Neural crest cell (in vitro differentiated cells): ENCODE results near the gene KLKB1. TPM values are rescaled to one million over a fixed set of nuclear protein-coding genes. Genes with fewer than 3 reads are reported as not detected.

Experiments
- DNase-seq: peaks from one replicate; pipeline ENCODE4 v3.0.0; 2021; ENCODE audit warnings: low read depth, mixed read lengths, low spot score
- H3K27ac Mint-ChIP-seq: one replicate; pipeline ENCODE4 v1.8.0; 2021; ENCODE audit warnings: mild to moderate bottlenecking, mixed read lengths; ENCODE audit not compliant: unreplicated experiment
- H3K27me3 Mint-ChIP-seq: 2 replicates; pipeline ENCODE4 v1.8.0; 2021; ENCODE audit warnings: low read depth, mild to moderate bottlenecking, mixed read lengths
- H3K36me3 Mint-ChIP-seq: 2 replicates; pipeline ENCODE4 v1.8.0; 2021; ENCODE audit warnings: low read depth, mild to moderate bottlenecking, mixed read lengths
- H3K4me1 Mint-ChIP-seq: 2 replicates; pipeline ENCODE4 v1.8.0; 2021; ENCODE audit warnings: mixed read lengths
- H3K4me3 Mint-ChIP-seq: one replicate; pipeline ENCODE4 v1.8.0; 2021; ENCODE audit warnings: mild to moderate bottlenecking, mixed read lengths
- H3K9me3 Mint-ChIP-seq: 2 replicates; pipeline ENCODE4 v1.8.0; 2021; ENCODE audit warnings: mixed read lengths
- long read RNA-seq: library from polyadenylated mRNA; unstranded; transcript quantifications from one replicate; pipeline ENCODE4 v2.0.0, GENCODE V29; 2020
- total RNA-seq: library from RNA; stranded (reverse); gene quantifications from 2 replicates; pipeline ENCODE4 v1.2.1, GENCODE V29; 2021
- TF ChIP-seq, protein P1 (sequence below): fragments of 200-600 bp; sonication (generic); conservative IDR thresholded peaks from 2 replicates; pipeline ENCODE4 v1.5.0; 2021; ENCODE audit warnings: antibody characterized with exemption, mild to moderate bottlenecking

Gene KLKB1
- 0.36 and 0.49 TPM in 2 replicates for total RNA-seq
- long read RNA-seq: 0 reads

DNA sequence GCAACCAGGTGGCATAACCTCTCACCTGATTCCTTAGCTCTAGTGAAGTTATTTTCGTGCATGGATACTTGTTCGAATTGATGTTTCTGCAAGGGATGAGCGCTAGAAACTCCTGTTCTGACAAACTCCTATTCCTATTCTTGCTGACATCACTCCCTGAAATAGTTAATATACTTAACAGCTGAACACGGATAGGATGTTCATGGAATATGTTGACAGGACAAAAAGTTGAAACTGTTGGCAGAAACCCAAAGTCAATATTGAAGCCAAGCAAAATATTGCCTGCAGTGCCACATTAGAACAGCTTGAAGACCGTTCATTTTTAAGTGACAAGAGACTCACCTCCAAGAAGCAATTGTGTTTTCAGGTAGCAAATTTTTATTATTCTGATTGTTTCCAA, at the start of gene KLKB1:
KLKB1 (plus strand) TSS at position 287 of the 400 bp plus-strand sequence. CDS start 689 bp downstream, outside the sequence.
- no peak within 1 kb of the TSS for H3K27ac Mint-ChIP-seq
- no peak within 1 kb of the TSS for H3K4me3 Mint-ChIP-seq
- H3K36me3 Mint-ChIP-seq: peaks cover 19% of the 10 kb centered on the region
- no peaks in the 10 kb centered on the region for H3K27me3 Mint-ChIP-seq
- no peaks in the 10 kb centered on the region for H3K4me1 Mint-ChIP-seq
- no peak for DNase-seq
- TF ChIP-seq, protein P1, sequence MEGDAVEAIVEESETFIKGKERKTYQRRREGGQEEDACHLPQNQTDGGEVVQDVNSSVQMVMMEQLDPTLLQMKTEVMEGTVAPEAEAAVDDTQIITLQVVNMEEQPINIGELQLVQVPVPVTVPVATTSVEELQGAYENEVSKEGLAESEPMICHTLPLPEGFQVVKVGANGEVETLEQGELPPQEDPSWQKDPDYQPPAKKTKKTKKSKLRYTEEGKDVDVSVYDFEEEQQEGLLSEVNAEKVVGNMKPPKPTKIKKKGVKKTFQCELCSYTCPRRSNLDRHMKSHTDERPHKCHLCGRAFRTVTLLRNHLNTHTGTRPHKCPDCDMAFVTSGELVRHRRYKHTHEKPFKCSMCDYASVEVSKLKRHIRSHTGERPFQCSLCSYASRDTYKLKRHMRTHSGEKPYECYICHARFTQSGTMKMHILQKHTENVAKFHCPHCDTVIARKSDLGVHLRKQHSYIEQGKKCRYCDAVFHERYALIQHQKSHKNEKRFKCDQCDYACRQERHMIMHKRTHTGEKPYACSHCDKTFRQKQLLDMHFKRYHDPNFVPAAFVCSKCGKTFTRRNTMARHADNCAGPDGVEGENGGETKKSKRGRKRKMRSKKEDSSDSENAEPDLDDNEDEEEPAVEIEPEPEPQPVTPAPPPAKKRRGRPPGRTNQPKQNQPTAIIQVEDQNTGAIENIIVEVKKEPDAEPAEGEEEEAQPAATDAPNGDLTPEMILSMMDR: no peak
- peaks cover 14% of the 10 kb centered on the region for H3K9me3 Mint-ChIP-seq

DNA sequence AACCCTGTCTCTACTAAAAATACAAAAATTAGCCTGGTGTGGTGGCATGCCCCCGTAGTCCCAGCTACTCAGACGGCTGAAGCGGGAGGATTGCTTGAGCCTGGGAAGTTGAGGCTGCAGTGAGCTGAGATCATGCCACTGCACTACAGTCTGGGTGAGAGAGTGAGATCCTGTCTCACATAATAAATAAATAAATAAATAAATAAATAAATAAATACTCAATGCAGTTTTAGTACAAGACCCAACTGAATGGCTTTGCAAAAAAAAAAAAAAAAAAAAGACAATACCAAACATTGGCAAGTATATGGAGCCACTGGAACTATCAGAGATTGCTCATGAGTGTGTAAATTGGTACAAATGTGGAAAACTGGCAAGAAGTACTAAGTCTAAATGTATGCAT, 39.2 kb upstream of the KLKB1 start:
- no peak for DNase-seq
- no peaks in the 10 kb centered on the region for H3K27me3 Mint-ChIP-seq
- peaks cover 26% of the 10 kb centered on the region for H3K4me1 Mint-ChIP-seq
- H3K4me3 Mint-ChIP-seq: no peak overlapping the region
- H3K9me3 Mint-ChIP-seq: no peaks in the 10 kb centered on the region
- H3K27ac Mint-ChIP-seq: no peak overlapping the region
- TF ChIP-seq, protein P1: no peak
- H3K36me3 Mint-ChIP-seq: peaks cover 5% of the 10 kb centered on the region

DNA sequence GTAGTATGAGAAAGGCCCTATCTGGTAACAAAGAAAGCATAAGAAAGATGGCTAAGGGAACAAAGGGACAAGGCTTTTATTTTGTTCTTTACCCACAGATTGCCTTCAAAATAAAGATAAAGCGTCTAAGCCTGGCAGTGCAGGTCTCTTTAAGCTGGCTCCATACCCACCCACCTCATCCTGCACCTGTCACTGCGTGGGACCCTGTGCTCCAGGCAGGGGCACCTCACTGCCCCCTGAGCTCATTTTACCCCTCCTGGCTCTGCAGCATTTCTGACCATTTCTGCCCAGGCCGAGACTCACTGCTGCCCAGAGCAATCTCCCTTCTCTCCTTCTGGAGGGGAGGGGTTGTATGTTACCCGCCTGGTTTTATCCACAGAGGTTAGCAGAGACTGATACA, 37.7 kb upstream of the KLKB1 start:
- TF ChIP-seq, protein P1: no peak
- Mint-ChIP-seq H3K4me3 (peak overlapping the region; percentile 91), H3K27ac (no peak overlapping the region), H3K9me3 (no peaks in the 10 kb centered on the region), H3K27me3 (no peaks in the 10 kb centered on the region), H3K36me3 (peaks cover 5% of the 10 kb centered on the region), H3K4me1 (peaks cover 35% of the 10 kb centered on the region)
- no peak for DNase-seq

DNA sequence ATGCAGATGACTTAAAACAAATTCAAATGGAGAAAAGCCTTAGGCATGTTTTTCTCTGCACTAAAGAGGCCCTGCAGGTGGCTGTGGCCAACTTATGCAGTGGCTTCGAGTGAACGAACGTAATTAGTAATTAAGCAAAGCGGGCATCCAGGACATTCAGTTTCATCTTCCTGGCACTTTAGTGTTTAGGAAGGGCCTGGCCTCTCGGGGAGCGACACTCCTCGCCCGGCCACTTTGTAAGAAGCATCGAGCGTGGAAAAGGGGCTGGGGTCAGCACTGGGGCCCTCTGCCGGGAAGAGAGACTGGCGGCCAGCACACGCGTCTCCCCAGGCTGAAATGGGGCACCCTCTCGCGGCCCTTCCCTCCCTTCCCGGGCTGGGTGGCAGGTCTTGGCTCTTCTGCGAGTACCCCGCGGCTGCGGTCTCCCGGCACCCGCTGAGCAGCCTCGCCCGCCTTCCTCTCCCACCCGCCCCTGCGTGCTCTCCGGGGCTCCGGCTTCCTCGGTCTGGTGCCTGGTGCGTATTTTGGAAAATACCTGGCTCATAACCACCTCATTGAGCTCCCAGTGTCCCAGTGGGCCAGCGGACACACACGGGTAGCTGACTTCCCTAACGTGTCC, 36.6 kb upstream of the KLKB1 start:
- H3K27ac Mint-ChIP-seq: peak overlapping the region; percentile 62
- no peaks in the 10 kb centered on the region for H3K27me3 Mint-ChIP-seq
- no peaks in the 10 kb centered on the region for H3K9me3 Mint-ChIP-seq
- peak overlapping the region; percentile 91 for H3K4me3 Mint-ChIP-seq
- TF ChIP-seq, protein P1: no peak
- peaks cover 4% of the 10 kb centered on the region for H3K36me3 Mint-ChIP-seq
- no peak for DNase-seq
- H3K4me1 Mint-ChIP-seq: peaks cover 35% of the 10 kb centered on the region

- TF ChIP-seq, protein P1: peak; percentile 42
- Mint-ChIP-seq H3K4me3 (peak within 1 kb of the TSS; percentile 100), H3K27ac (peak within 1 kb of the TSS; percentile 92), H3K36me3 (peaks cover 9% of the 10 kb centered on the region), H3K4me1 (peaks cover 35% of the 10 kb centered on the region), H3K9me3 (no peaks in the 10 kb centered on the region), H3K27me3 (no peaks in the 10 kb centered on the region)
- DNase-seq: peak; percentile 67
Measured at GRCh38 chr4:186191200-186192065, 35.9 kb upstream of the KLKB1 start, which contains the start of gene CYP4V2. Gene CYP4V2 (plus strand): TSS chr4:186191567. CDS start chr4:186191824, 257 bp downstream.
